Endothelial cell of hepatic sinusoid (primary cell): ENCODE data around the gene AGBL2.
"Not testable (repeated sequence)": the region's sequence is repeated elsewhere in the genome, so short reads cannot be mapped to it uniquely, and the experiment has no call there.

Source experiments
- in situ Hi-C: cut with HindIII; loops from 2 replicates; pipeline ENCODE4 v1.10.0; 2017; ENCODE audit warnings: low sequenced_read_pairs

The AGBL2 gene, protein sequence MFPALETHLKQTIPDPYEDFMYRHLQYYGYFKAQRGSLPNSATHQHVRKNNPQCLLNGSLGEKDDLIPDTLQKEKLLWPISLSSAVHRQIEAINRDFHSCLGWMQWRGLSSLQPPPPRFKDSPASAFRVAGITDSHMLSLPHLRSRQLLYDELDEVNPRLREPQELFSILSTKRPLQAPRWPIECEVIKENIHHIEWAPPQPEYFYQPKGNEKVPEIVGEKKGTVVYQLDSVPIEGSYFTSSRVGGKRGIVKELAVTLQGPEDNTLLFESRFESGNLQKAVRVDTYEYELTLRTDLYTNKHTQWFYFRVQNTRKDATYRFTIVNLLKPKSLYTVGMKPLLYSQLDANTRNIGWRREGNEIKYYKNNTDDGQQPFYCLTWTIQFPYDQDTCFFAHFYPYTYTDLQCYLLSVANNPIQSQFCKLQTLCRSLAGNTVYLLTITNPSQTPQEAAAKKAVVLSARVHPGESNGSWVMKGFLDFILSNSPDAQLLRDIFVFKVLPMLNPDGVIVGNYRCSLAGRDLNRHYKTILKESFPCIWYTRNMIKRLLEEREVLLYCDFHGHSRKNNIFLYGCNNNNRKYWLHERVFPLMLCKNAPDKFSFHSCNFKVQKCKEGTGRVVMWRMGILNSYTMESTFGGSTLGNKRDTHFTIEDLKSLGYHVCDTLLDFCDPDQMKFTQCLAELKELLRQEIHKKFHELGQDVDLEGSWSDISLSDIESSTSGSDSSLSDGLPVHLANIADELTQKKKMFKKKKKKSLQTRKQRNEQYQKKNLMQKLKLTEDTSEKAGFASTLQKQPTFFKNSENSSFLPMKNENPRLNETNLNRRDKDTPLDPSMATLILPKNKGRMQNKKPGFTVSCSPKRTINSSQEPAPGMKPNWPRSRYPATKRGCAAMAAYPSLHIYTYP

GRCh38 chr11:47715082-47715669, at the start of gene AGBL2:
Gene AGBL2, minus strand, starts transcription at chr11:47715369. Its CDS starts 719 bp downstream, at chr11:47714650.
- in situ Hi-C loops, result no loop called here

DNA sequence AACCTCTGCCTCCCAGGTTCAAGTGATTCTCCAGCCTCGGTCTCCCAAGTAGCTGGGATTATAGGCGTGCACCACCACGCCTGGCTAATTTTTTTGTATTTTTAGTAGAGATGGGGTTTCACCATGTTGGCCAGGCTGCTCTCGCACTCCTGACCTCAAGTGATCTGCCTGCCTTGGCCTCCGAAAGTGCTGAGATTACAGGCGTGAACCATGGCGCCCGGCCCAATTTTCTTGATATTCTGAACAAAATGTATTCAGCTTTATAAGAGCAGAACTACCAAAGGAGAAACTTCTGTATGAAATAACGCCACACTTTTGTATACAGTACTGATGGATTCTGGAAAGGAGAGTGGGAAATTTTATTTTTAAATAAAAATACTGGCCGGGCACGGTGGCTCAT, 44.1 kb upstream of the AGBL2 start:
- in situ Hi-C loops, result not testable (repeated sequence)

- in situ Hi-C loops, result no loop called here
Observed at GRCh38 chr11:47756208-47756607, 41.0 kb upstream of the AGBL2 start.

- in situ Hi-C loops, result no loop called here
Observed at GRCh38 chr11:47750725-47751124, 35.6 kb upstream of the AGBL2 start.

DNA sequence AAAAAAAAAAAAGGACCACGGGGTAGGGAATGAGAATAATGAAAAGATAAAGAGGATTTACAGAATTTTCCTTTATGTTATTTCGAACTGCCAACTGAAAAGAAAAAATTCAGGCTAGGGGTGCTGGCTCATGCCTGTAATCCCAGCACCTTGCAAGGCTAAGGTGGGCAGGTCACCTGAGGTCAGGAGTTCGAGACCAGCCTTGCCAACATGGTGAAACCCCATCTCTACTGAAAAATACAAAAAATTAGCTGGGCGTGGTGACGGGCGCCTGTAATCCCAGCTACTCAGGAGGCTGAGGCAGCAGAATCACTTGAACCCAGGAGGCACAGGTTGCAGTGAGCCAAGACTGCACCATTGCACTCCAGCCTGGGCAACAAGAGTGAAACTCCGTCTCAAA, 27.3 kb upstream of the AGBL2 start:
- in situ Hi-C loops, result loop anchor here (5.0 kb wide), 1 partner anchor 90 kb away; no protein-coding TSS in a partner anchor

- in situ Hi-C loops, result not testable (repeated sequence)
Observed at GRCh38 chr11:47737817-47738216, 22.6 kb upstream of the AGBL2 start.

DNA sequence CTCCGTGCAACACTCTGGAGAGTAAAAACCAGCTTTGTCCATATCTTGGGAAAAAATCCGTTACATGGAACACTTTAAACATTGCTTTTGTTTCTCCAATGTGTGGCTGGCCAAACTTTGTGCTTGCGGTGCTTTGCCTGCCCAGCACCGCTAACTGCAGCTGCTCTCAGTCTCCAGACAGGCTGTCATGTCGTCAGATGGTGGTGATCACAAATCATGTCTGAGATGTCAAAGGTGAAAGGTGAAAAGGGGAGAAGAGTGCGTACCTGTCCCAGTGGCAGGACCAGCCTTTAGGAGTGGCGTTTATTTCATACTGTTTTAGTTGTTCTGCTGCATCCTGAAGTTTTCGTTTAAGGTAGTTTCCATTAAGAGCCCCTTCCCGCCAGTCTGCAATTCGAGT, 17.1 kb upstream of the AGBL2 start:
- in situ Hi-C loops, result no loop called here

DNA sequence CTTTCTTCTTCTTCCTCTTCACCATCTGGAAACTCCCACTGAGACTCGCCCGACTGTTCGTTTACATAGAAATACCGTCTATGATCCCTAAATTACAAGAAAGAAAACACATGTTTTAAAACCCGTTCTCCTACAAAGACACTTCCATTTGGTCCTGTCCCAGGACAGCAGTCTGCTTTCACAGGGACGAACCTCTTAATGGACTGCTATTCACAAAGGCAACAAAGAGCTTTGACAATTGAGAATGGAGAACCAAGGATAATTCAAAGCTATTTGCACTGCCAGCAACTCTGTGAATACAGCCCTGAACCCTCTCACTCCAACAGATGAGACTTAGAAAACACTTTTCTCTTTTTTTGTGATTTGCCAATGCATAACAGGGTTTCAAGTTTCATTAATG, 16.3 kb upstream of the AGBL2 start:
- in situ Hi-C loops, result no loop called here

DNA sequence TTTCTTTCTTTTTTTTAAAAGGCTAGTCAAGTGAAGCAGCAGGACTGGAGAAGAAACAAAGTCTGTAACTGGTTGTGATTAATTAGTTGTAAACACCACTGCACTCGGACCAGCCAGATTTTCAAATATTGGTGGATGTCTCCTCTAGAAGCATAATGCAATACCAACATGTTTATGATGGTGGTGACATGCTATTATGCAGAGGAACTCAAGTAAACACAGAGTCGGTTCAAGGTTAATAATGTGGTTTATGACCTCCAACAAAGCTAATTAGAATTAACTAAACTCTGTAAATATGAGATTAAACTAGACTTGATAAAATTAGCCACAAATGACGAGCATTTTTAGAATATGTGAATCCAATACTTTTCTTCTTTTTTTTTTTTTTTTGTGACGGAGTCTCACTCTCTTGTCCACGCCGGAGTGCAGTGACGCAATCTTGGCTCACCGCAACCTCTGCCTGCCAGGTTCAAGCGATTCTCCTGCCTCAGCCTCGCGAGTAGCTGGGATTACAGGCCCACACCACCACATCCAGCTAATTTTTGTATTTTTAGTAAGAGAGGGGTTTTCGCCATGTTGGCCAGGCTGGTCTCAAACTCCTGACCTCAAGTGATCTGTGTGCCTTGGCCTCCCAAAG, 11.8 kb upstream of the AGBL2 start:
- in situ Hi-C loops, result no loop called here

- in situ Hi-C loops, result no loop called here
Observed at GRCh38 chr11:47726118-47726442, 10.9 kb upstream of the AGBL2 start.

GRCh38 chr11:47725442-47726117, 10.4 kb upstream of the AGBL2 start:
- in situ Hi-C loops, result no loop called here

- in situ Hi-C loops, result no loop called here
Observed at GRCh38 chr11:47724041-47724729, 9.0 kb upstream of the AGBL2 start.

DNA sequence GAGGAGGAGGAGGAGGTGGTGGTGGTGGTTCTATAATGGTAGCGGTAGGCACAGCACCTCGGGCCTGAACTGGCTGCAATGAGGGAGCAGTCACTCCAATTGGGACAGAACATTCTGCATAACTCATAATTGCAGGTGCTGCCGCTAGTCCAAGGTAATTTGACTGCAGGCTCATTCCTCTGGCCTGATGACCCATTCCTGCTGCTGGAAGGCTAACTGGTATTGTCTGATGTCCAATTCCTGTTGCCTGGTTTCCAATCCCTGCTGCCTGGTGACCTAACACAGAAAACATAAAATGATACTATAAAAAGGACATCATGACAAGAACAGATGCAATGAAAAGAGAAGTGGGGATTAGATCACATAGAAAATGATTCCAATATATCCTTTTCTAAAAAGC, 7.9 kb upstream of the AGBL2 start:
- in situ Hi-C loops, result no loop called here

GRCh38 chr11:47720651-47721050, 5.5 kb upstream of the AGBL2 start:
- in situ Hi-C loops, result no loop called here

GRCh38 chr11:47716692-47717091, 1.5 kb upstream of the AGBL2 start:
- in situ Hi-C loops, result no loop called here

DNA sequence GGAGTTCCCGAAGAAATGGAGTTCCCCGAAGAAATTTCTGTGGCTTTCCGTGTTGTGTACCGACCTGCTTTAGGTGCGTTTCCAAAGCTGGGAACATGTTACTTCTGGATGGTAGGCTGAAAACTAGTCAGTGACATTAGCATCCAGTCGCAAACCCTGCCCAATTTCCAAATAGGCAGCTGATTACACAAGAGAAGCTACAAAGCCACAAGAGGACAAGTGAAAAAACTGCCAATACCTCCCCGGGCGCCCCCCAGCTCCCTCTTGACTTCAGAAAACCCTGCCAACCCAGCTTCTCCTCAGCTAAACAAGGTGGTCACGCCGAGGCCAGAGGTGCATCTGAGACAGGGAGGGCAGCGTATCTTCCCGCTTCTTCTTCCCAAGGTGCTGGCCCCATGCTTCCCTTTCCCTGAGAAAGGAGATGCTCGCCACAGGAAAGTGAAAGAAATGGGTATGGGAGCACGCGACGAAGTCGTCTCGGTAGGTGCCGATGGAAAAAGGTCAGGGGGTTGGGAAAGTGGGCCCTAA, 551 bp downstream of the AGBL2 start:
- in situ Hi-C loops, result no loop called here

- in situ Hi-C loops, result no loop called here
Observed at GRCh38 chr11:47711816-47712215, 3.4 kb downstream of the AGBL2 start.

- in situ Hi-C loops, result no loop called here
Observed at GRCh38 chr11:47711225-47711624, 3.9 kb downstream of the AGBL2 start.

GRCh38 chr11:47707275-47707786, 7.8 kb downstream of the AGBL2 start:
- in situ Hi-C loops, result not testable (repeated sequence)

- in situ Hi-C loops, result no loop called here
Observed at GRCh38 chr11:47705721-47706120, 9.4 kb downstream of the AGBL2 start.
